GM19468 (cell line): ENCODE data around the gene HAUS2.

Experiments
- ATAC-seq: cut with Tn5 transposase; IDR thresholded peaks from one replicate; pipeline ENCODE4 v1.9.1; 2021; ENCODE audit warnings: mild to moderate bottlenecking, moderate library complexity, moderate number of reproducible peaks; ENCODE audit not compliant: unreplicated experiment; ENCODE audit errors: extremely low read depth

HAUS2 gene

GRCh38 chr15:42604894-42605744, 56.5 kb downstream of the HAUS2 start:
- no peak for ATAC-seq

- ATAC-seq, result no peak
Observed at GRCh38 chr15:42605796-42606195, 57.2 kb downstream of the HAUS2 start.

- no peak for ATAC-seq
Observed at GRCh38 chr15:42608110-42608531, 59.5 kb downstream of the HAUS2 start.

GRCh38 chr15:42608752-42609488, 60.3 kb downstream of the HAUS2 start:
- ATAC-seq, result no peak

- no peak for ATAC-seq
Observed at GRCh38 chr15:42611532-42611931, 62.9 kb downstream of the HAUS2 start.

GRCh38 chr15:42612367-42612912, 63.8 kb downstream of the HAUS2 start:
- ATAC-seq, result no peak

- no peak for ATAC-seq
Observed at GRCh38 chr15:42616107-42616506, 67.5 kb downstream of the HAUS2 start.
